Medulla oblongata (tissue), 1 donor: ENCODE measurements around the gene SLC51A.

ENCODE experiments used
- DNase-seq: peaks from one replicate; pipeline ENCODE4 v3.0.0-alpha.2; 2015; ENCODE audit errors: extremely low spot score

The SLC51A gene

DNA sequence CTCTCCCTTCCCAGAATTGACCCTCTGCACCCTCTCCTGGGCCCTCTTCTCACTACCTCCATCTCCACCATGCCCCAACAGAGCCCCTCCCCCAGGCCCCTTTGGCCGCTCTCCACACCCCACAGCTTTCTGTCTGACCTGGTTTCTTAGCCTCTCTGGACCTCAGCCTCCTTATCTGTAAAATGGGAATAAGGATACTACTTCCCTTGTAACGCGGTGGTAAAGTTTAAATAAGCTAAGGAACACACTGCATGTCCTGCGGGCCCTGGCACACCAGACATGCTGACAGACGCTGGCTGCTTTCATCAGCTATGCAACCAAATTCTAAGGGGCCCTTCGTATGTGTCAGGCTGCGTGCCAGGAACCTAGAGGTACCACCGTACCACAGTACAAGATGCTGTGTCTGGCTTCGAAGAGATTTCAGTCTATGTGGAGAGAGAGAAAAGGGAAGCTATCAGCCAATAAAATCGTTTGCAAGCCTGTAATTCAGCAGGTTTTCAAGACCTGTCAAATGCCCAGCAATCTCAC, 777 bp upstream of the SLC51A start:
- no peak for DNase-seq

- no peak for DNase-seq
Observed at GRCh38 chr3:196216681-196217211, 412 bp downstream of the SLC51A start.

DNA sequence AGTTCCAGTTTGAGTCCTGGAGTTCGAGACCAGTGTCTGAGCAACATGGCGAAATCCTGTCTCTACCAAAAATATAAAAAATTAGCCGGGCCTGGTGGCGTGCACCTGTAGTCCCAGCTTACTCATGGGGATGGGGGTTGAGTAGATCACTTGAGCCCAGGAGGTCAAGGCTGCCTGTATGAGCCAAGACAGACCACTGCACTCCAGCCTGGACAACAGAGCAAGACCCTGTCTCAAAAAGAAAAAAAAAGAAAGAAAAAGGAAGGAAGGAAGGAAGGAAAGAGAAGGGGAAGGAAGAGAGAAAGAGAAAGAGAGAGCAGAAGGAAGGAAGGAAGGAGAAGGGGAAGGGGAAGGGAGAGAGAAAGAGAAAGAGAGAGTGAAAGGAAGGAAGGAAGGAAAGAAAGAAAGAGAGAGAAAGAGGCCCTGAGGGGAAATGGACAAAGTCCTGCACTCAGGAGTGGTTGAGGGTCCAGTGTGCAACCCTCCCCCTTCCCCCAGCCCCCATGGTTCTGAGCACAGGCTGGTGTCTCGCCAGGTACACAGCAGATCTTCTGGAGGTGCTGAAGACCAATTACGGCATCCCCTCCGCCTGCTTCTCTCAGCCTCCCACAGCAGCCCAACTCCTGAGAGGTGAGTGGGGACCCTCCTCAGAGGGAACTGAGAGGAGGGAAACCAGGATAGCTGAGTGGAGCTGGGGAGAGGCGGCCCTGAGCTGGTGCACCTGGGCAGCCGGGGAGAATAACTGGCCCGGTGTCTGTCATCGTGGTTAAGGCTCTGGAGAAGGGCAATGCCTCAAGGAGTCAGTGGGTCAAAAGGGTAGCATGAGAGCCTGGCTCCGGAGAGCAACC, 1.2 kb downstream of the SLC51A start:
- DNase-seq, result no peak

- no peak for DNase-seq
Observed at GRCh38 chr3:196218155-196218712, 1.9 kb downstream of the SLC51A start.

DNA sequence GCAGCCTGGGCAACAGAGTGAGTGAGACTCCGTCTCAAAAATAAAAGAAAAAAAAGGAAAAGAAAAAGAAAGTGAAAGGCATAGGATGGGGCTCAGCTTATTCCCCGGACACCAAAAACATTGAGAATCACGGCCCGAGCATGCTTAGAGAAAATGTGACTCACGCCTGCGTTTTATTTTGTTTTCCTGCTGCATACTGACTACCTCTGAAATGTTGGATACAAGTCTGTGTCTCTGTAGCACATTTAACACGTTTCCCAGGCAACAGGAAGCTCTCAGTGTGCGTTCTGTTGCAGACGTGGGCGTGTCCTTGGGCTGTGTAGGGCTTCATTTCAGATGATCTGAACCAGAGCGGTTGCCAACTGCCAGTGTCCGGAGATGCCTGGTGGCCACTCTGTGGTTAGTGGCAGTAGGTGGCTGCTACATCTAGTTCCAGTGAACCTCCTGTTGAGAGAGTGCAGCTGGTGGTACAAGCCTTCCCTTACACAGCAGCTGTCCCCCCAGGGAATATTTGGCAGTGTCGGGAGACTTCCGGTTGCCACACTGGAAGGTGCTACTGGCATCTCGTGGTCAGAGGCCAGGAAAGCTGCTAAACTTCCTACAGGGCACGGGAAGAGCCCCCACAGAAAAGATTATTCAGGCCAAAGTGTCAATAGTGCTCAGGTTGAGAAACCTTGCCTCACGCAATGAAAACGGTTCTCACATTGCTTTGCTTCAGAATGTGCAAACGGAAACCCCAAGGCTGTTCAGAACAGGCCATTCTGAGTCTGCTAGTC, 3.0 kb downstream of the SLC51A start:
- peak; percentile 67 for DNase-seq

GRCh38 chr3:196219970-196220311, 3.6 kb downstream of the SLC51A start:
- no peak for DNase-seq

DNA sequence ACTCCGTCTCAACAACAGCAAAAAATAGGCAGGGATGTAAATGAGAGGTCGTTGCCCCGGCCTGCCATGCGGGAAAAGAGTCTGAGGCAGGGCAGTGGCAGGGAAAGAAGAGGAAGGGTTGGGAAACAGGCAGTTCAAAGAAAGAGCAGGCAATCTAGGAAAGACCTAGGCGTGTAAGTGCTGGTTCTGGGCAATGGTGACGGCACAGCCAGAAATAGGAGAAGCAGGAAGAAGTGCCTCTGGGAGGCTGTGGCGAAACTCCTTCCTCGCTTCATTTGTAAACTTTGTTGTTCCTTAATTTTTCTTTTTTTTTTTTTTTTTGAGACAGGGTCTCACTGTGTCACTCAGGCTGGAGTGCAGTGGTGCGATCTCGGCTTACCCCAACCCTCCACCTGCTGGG, 4.3 kb downstream of the SLC51A start:
- DNase-seq, result peak; percentile 53

DNA sequence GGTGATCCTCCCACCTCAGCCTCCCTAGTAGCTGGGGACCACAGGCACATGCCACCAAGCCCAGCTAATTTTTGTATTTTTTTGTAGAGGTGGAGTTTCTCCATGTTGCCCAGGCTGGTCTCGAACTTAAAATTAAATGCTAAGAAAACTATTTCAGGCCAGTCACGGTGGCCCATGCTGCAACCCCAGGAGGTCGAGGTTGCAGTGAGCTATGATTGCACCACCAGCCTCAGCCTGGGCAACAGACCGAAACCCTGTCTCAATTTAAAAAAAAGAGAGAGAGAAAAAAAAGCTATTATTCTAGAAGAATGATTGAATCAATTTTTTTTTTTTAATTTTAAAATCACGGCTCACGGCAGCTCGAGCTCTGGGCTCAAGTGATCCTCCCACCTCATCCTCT, 4.7 kb downstream of the SLC51A start:
- DNase-seq, result no peak

DNA sequence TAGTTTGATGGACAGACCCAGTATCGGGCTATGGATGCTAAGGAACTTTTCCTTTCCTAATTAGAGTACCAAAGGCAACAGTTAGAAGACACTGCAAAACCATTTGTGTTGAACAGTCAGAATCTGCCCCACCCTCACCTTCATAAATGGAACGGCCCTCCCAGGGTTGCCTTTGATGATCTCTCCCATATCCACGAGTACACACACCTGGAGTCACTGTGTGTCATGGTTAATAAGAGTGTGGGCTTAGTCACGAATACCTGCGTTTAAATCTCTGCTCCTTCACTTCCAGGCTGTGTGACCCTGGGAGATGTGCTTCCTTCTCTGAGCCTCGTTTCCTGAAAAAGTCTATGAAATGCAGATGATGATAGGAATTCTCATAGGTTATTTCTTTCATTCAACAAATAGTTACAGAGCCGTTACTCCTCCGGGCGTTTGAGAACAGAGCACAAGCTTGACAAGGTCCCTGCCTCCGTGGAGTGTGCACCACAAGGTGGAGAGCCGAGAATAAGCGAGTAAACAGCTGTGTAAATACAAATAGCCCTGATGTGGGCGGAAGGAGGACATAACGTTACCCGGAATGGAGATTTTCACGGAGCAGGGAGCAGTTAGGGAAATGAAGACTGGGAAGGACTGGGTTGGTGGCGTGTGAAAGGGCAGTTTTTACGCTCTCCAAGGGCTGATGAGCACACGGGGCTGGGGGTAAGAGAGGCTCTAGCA, 6.7 kb downstream of the SLC51A start:
- no peak for DNase-seq

GRCh38 chr3:196225086-196225485, 8.8 kb downstream of the SLC51A start:
- DNase-seq, result no peak

DNA sequence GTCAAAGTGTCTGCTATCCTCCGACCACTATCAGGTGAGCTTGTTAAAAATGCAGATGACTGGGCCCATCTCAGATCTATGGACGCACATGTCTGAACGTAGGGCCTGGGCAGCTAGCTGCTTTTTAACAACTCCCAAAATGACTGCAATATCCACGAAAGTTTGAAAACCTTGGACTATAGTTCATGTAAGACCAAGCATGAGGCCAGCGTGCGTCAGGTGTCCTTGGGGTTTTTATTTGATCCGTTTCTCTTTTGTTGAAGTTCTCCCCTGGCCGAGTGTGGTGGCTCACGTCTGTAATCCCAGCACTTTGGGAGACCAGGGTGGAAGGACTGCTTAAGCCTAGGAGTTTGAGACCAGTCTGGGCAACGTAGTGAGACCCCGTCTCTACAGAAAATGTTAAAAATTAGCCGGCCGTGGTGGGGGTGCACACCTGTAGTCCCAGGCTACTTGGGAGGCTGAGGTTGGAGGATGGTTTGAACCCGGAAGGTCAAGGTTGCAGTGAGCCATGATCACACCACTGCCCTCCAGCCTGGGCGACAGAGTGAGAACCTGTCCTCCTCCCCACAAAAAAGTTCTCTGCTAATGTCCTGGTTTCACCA, 9.5 kb downstream of the SLC51A start:
- no peak for DNase-seq

DNA sequence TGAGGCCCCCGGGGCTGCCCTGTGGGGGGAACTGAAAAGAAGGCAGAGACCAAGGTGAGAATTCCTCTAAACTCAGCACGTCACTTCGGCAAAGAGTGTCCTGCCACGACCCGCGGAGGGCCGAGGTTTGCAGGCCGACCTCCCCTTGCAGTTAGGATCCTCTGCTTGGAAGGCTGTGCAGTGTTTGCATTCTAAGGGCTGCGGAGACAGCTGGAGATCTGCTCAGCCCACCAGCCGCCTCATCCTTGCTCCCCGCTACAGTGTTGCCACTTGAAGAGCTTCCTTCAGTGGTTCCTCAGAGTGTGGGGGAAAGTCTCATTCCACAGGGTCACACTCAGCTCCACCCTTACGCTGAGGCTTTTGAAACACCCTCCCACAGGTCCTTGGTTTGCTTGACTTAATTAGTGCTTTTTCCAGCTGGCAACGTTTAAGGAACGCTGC, 10.8 kb downstream of the SLC51A start:
- DNase-seq, result no peak

- DNase-seq, result no peak
Observed at GRCh38 chr3:196227629-196228493, 11.5 kb downstream of the SLC51A start.

GRCh38 chr3:196232154-196232881, 16.0 kb downstream of the SLC51A start:
- DNase-seq, result peak; percentile 13

DNA sequence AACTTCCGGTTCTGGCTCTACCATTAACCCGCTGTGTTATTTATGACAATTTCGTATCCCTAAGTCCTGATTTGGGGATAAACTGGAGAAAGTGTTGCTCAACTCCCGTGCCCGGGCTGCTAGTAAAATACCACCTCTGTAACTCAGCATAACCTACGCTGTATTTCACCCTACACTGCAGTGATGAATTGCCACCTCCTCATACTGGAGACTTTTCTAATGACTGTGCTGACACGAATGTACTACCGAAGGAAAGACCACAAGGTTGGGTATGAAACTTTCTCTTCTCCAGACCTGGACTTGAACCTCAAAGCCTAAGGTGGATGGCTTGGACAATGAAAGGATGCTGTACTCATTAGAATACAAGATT, 16.5 kb downstream of the SLC51A start:
- no peak for DNase-seq

GRCh38 chr3:196235452-196236122, 19.3 kb downstream of the SLC51A start:
- no peak for DNase-seq

DNA sequence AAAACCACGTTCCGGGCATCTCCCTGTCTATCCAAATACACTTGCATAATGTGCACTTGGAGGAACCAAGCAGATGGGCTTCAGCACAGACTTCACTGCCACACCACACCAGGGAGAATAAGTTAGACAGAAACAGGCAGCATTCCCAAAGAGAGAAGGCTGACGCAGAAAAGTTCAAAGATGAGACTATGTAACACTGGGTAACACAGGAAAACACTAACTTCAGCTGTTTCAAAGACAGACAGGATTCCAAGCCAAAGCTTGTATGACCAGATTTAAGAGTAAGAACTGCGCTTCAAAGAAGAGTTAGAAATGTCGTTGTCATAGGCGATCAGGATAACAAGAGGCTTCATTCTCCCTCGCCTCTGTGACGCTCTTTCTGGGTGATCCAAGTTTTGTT, 19.9 kb downstream of the SLC51A start:
- DNase-seq, result peak; percentile 9

GRCh38 chr3:196237203-196237602, 20.9 kb downstream of the SLC51A start:
- DNase-seq, result no peak
